T follicular helper cell (primary cell): ENCODE data around the gene DCLK1.

ENCODE experiments used
- DNase-seq: peaks from one replicate; pipeline ENCODE4 v3.0.0-alpha.2; 2020; ENCODE audit warnings: low read depth

The DCLK1 gene

GRCh38 chr13:35947315-35947714 lies 183.9 kb downstream of the DCLK1 start:
- no peak for DNase-seq

GRCh38 chr13:35945368-35945767 lies 185.8 kb downstream of the DCLK1 start:
- no peak for DNase-seq

GRCh38 chr13:35941374-35941773 lies 189.8 kb downstream of the DCLK1 start:
- no peak for DNase-seq

- no peak for DNase-seq
These were observed 190.4 kb downstream of the DCLK1 start for GRCh38 chr13:35940734-35941133.

- DNase-seq = no peak
These were observed 194.8 kb downstream of the DCLK1 start for GRCh38 chr13:35936246-35936978.

GRCh38 chr13:35930665-35931631 lies 200.2 kb downstream of the DCLK1 start:
- DNase-seq = no peak

- DNase-seq = no peak
These were observed 203.6 kb downstream of the DCLK1 start for GRCh38 chr13:35927567-35928021.

GRCh38 chr13:35926859-35927530 lies 204.2 kb downstream of the DCLK1 start:
- no peak for DNase-seq

GRCh38 chr13:35925669-35926068 lies 205.5 kb downstream of the DCLK1 start:
- DNase-seq = no peak

GRCh38 chr13:35923347-35923746 lies 207.8 kb downstream of the DCLK1 start:
- no peak for DNase-seq

- no peak for DNase-seq
These were observed 210.4 kb downstream of the DCLK1 start for GRCh38 chr13:35920816-35921215.

GRCh38 chr13:35917942-35918645 lies 213.1 kb downstream of the DCLK1 start:
- DNase-seq = no peak

- DNase-seq = no peak
These were observed 213.8 kb downstream of the DCLK1 start for GRCh38 chr13:35917252-35917941.

- no peak for DNase-seq
These were observed 215.0 kb downstream of the DCLK1 start for GRCh38 chr13:35916146-35916545.

GRCh38 chr13:35914662-35915061 lies 216.5 kb downstream of the DCLK1 start:
- DNase-seq = no peak

- DNase-seq = no peak
These were observed 218.3 kb downstream of the DCLK1 start for GRCh38 chr13:35912841-35913240.

GRCh38 chr13:35909837-35910540 lies 221.2 kb downstream of the DCLK1 start:
- DNase-seq = no peak

GRCh38 chr13:35909091-35909490 lies 222.1 kb downstream of the DCLK1 start:
- DNase-seq = no peak

GRCh38 chr13:35908226-35908625 lies 223.0 kb downstream of the DCLK1 start:
- no peak for DNase-seq

GRCh38 chr13:35906636-35907035 lies 224.5 kb downstream of the DCLK1 start:
- no peak for DNase-seq
